Naive thymus-derived CD4-positive, alpha-beta T cell (primary cell): ENCODE data around the gene MEX3D. TPM values are rescaled to one million over a fixed set of nuclear protein-coding genes. Genes with fewer than 3 reads are reported as not detected.
A peak's percentile ranks its signal among the peaks of the same experiment; 100 is the strongest.

Experiments
- ATAC-seq: fragments of 150-1000 bp; cut with Tn5 transposase; 2 replicates; pipeline ENCODE4 v1.10.0; 2021; ENCODE audit warnings: mild to moderate bottlenecking, moderate library complexity
- CTCF ChIA-PET: fragments of 350-600 bp; sonication (Branson Sonifier 250); formaldehyde crosslinking; loops from one replicate; lab custom pipeline; 2021; ENCODE audit warnings: antibody characterized with exemption; lab: Charles Lee
- POLR2A ChIA-PET: fragments of 350-600 bp; sonication (Branson Sonifier 250); formaldehyde crosslinking; loops from one replicate; lab custom pipeline; 2021; ENCODE audit warnings: antibody characterized with exemption, inconsistent platforms; lab: Charles Lee
- DNase-seq, 9 donors: peaks; one replicate each; pipeline versions ENCODE4 v3.0.0 to v3.0.0-alpha.2; 2020 to 2022; ENCODE audit warnings: mixed read lengths in 1 of 9
- H3K27ac ChIP-seq: one replicate; pipeline ENCODE4 v1.7.0; 2013; ENCODE audit warnings: mild to moderate bottlenecking, low read depth, low read length, moderate library complexity
- H3K27me3 ChIP-seq, 2 donors: one replicate each; pipeline ENCODE4 v1.7.0; 2013; ENCODE audit warnings: low read length in 2 of 2, mild to moderate bottlenecking in 2 of 2, moderate library complexity in 2 of 2; ENCODE audit not compliant: control insufficient read depth in 2 of 2, insufficient read depth in 2 of 2
- H3K36me3 ChIP-seq, 3 experiments: 1 replicate in 2 of 3; 2 replicates in 1 of 3; pipeline ENCODE4 v1.7.0; 2013; ENCODE audit warnings: low read length in 3 of 3, mild to moderate bottlenecking in 3 of 3, moderate library complexity in 1 of 3; ENCODE audit not compliant: insufficient read depth in 3 of 3, control insufficient read depth in 2 of 3
- H3K4me1 ChIP-seq, 2 donors: one replicate each; pipeline ENCODE4 v1.7.0; 2013; ENCODE audit warnings: low read length in 2 of 2, mild to moderate bottlenecking in 2 of 2, moderate library complexity in 1 of 2; ENCODE audit not compliant: control insufficient read depth in 2 of 2, insufficient read depth in 2 of 2
- H3K4me3 ChIP-seq: 2 replicates; pipeline ENCODE4 v1.7.0; 2013; ENCODE audit warnings: mild to moderate bottlenecking, low read length
- H3K9me3 ChIP-seq, 3 experiments: 1 replicate in 2 of 3; 2 replicates in 1 of 3; pipeline ENCODE4 v1.7.0; 2013; ENCODE audit warnings: low read length in 3 of 3; ENCODE audit not compliant: control insufficient read depth in 2 of 3
- H3K27ac Mint-ChIP-seq, 9 donors: one replicate each; pipeline ENCODE4 v1.8.0; 2020 to 2022; ENCODE audit warnings: mixed read lengths in 9 of 9, mild to moderate bottlenecking in 8 of 9, moderate library complexity in 5 of 9, inconsistent platforms in 2 of 9
- H3K27me3 Mint-ChIP-seq, 5 donors: one replicate each; pipeline ENCODE4 v1.8.0; 2021 to 2022; ENCODE audit warnings: mixed read lengths in 5 of 5, mild to moderate bottlenecking in 1 of 5
- H3K36me3 Mint-ChIP-seq, 5 donors: one replicate each; pipeline ENCODE4 v1.8.0; 2020 to 2022; ENCODE audit warnings: mixed read lengths in 5 of 5, mild to moderate bottlenecking in 3 of 5, inconsistent platforms in 1 of 5
- H3K4me1 Mint-ChIP-seq, 7 donors: one replicate each; pipeline ENCODE4 v1.8.0; 2020 to 2022; ENCODE audit warnings: mixed read lengths in 7 of 7, mild to moderate bottlenecking in 3 of 7, inconsistent platforms in 1 of 7
- H3K4me3 Mint-ChIP-seq, 10 donors: one replicate each; pipeline ENCODE4 v1.8.0; 2020 to 2022; ENCODE audit warnings: mild to moderate bottlenecking in 10 of 10, mixed read lengths in 10 of 10, moderate library complexity in 6 of 10, inconsistent platforms in 2 of 10
- H3K9me3 Mint-ChIP-seq, 11 donors: one replicate each; pipeline ENCODE4 v1.8.0; 2020 to 2022; ENCODE audit warnings: mixed read lengths in 11 of 11, mild to moderate bottlenecking in 4 of 11, inconsistent platforms in 1 of 11, moderate library complexity in 1 of 11
- intact Hi-C, 2 donors: fragments of 100-400 bp; cut with micrococcal nuclease; formaldehyde crosslinking; loops; one replicate each; pipeline ENCODE4 v1.15.1; 2023
- polyA plus RNA-seq, 2 donors: library from polyadenylated mRNA; unstranded; fragments of 300-500 nt; fragmentation: Illumina TruSeq; gene quantifications; one replicate each; pipeline ENCODE4 v1.2.3, GENCODE V29; 2021
- total RNA-seq, 6 experiments: library from RNA in 5 of 6; stranded (reverse) in 5 of 6; gene quantifications; 1 replicate in 5 of 6; 2 replicates in 1 of 6; pipeline ENCODE4 v1.2.3 and lab custom pipeline; 2021 to 2026

The MEX3D gene
- total and polyA plus RNA-seq, 7 experiments from 2014 or later: 2.1 to 8.3 (median 2.3) TPM; not detected in 2

GRCh38 chr19:1577090-1577928 is 9.2 kb upstream of the MEX3D start:
- H3K4me1 Mint-ChIP-seq: peaks cover 0 to 5% (median 0%) of the 10 kb centered on the region in 7 donors
- H3K36me3 Mint-ChIP-seq: peaks cover 0 to 15% (median 4%) of the 10 kb centered on the region in 5 donors
- Histone ChIP-seq H3K36me3 (peaks cover 0 to 60% (median 4%) of the 10 kb centered on the region in 3 experiments), H3K27me3 (no peaks in the 10 kb centered on the region), H3K4me1 (no peaks in the 10 kb centered on the region), H3K4me3 (no peak overlapping the region), H3K9me3 (no peaks in the 10 kb centered on the region), H3K27ac (no peak overlapping the region)
- no peaks in the 10 kb centered on the region for H3K9me3 Mint-ChIP-seq
- H3K27me3 Mint-ChIP-seq: no peaks in the 10 kb centered on the region
- H3K4me3 Mint-ChIP-seq: no peak overlapping the region
- POLR2A ChIA-PET: interaction anchor here (1.5 kb wide), 1 partner anchor 13 kb away, joined by 3 read pairs; no protein-coding TSS in a partner anchor
- CTCF ChIA-PET: interaction anchor here (0.6 kb wide), 1 partner anchor 260 kb away, joined by 3 read pairs; no protein-coding TSS in a partner anchor
- no peak overlapping the region for H3K27ac Mint-ChIP-seq
- intact Hi-C loops: no loop called here
- ATAC-seq: no peak
- no peak for DNase-seq

DNA sequence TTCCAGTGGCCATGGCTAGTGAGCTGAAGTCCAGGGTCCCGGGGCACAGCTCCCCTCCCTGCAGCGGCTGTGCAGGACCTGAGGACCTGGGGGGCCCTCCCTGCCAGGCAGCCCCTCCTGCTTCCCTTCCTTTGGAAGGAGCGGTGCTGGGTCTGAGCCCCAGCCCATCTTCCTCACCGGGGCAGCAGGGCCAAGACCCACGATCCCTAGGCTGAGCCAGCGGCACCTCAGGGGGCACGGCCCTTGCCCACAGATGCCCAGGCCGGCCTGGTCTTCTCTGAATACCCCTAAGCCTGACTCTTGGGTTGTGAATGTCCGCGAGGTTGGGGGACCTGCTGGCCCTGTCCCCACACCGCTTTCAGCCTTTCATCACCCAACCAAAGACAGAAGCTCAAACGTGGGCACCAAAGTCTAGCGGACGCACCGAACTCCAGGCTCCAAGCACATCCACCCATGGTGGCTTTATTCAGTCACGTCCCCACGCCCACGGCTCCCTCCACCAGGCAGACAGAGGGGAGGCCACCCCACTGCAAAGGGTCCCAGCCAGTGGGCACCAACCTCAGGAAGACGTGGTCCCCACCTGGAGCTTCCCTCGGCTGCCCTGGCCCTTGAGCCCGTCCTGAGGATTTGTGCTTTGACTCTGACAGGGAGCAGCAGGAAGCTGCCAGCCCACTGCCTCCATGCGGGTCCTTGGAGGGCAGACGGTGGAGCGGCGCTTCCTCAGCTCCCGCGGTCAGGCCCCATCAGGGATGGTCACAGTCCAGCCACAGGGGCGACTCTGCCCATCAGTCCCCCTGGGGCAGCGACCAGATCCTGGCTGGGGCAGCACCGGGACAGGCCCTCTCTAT is 8.3 kb upstream of the MEX3D start:
- H3K27ac ChIP-seq: no peak overlapping the region
- no peak overlapping the region for H3K4me3 ChIP-seq
- no peaks in the 10 kb centered on the region for H3K27me3 ChIP-seq
- ATAC-seq: no peak
- intact Hi-C loops: no loop called here
- Mint-ChIP-seq H3K4me1 (peaks cover 0 to 5% (median 0%) of the 10 kb centered on the region in 7 donors), H3K4me3 (no peak overlapping the region), H3K27me3 (peaks cover 0 to under 1% (median 0%) of the 10 kb centered on the region in 5 donors), H3K36me3 (peaks cover 0 to 14% (median 4%) of the 10 kb centered on the region in 5 donors), H3K9me3 (no peaks in the 10 kb centered on the region), H3K27ac (peak overlapping the region in 2 of 9 donors; percentile 16 to 69)
- H3K36me3 ChIP-seq: peaks cover 0 to 51% (median 0%) of the 10 kb centered on the region in 3 experiments
- no peaks in the 10 kb centered on the region for H3K4me1 ChIP-seq
- H3K9me3 ChIP-seq: no peaks in the 10 kb centered on the region
- ChIA-PET CTCF (interaction anchor here (0.5 to 0.6 kb wide), 2 partner anchors 261 to 296 kb away, joined by 3 read pairs; no protein-coding TSS in a partner anchor), POLR2A (interaction anchor here (1.5 kb wide), 1 partner anchor 14 kb away, joined by 3 read pairs; no protein-coding TSS in a partner anchor)
- no peak for DNase-seq

- Mint-ChIP-seq H3K27me3 (peaks cover 0 to 7% (median 0%) of the 10 kb centered on the region in 5 donors), H3K4me3 (no peak overlapping the region), H3K27ac (peak overlapping the region in 3 of 9 donors; percentile 16 to 69 (median 38)), H3K4me1 (peaks cover 0 to 5% (median under 1%) of the 10 kb centered on the region in 7 donors), H3K9me3 (no peaks in the 10 kb centered on the region), H3K36me3 (peaks cover 0 to 10% (median 2%) of the 10 kb centered on the region in 5 donors)
- H3K27me3 ChIP-seq: no peaks in the 10 kb centered on the region
- ChIA-PET POLR2A (interaction anchor here (1.5 kb wide), 1 partner anchor 15 kb away, joined by 3 read pairs; no protein-coding TSS in a partner anchor), CTCF (interaction anchor here (0.5 kb wide), 1 partner anchor 295 kb away, joined by 3 read pairs; no protein-coding TSS in a partner anchor)
- H3K27ac ChIP-seq: no peak overlapping the region
- H3K4me3 ChIP-seq: no peak overlapping the region
- peaks cover 0 to 42% (median 0%) of the 10 kb centered on the region in 3 experiments for H3K36me3 ChIP-seq
- DNase-seq (no peak), ATAC-seq (no peak)
- no peaks in the 10 kb centered on the region for H3K9me3 ChIP-seq
- no peaks in the 10 kb centered on the region for H3K4me1 ChIP-seq
- intact Hi-C loops: no loop called here
Observed at GRCh38 chr19:1575323-1576241, 7.5 kb upstream of the MEX3D start.

DNA sequence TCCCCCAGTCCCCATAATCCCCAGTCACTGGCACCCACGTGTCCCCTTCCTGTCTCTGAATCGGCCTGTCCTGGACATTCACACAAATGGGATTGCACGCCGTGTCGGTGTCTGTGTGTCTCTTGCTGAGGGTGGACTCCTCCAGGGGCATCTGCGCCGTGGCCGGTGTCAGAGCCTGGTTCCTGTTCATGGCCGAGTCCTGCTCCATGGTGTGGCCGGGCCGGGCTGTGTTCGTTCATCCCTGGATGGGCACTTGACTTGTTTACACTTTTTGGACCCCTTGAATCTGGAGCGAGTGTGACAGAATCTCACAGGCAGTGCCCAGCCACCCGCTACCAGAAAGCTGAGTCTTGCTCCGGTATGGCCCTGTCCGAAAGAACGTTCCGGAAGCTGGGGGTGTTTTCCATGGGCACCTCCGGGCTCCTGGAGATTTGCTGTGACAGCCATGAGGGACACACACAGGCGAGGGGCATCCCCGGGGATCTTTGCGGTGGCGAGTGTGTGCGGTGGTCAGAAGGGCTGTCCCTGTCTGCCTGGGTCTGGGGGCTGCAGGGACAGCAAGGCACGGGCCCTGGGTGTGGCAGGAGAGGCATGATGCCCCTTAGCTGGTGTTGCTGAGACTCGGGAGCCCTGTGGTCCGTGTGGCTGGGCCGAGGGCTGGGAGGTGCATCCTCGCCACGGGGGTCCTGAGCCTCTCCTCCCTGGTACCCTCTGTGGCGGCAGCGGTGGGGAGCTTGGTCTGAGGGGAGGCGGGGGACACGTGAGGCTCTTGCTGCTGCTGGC is 6.4 kb upstream of the MEX3D start:
- CTCF ChIA-PET: no interaction called here

GRCh38 chr19:1572795-1573194 is 4.7 kb upstream of the MEX3D start:
- peaks cover 0 to 9% (median 4%) of the 10 kb centered on the region in 7 donors for H3K4me1 Mint-ChIP-seq
- ATAC-seq: no peak
- no peaks in the 10 kb centered on the region for H3K9me3 Mint-ChIP-seq
- DNase-seq: no peak
- ChIA-PET CTCF (no interaction called here), POLR2A (interaction anchor here (0.6 to 0.8 kb wide), 2 partner anchors 36 to 215 kb away, joined by 3 to 12 read pairs; no protein-coding TSS in a partner anchor)
- H3K27me3 ChIP-seq: no peaks in the 10 kb centered on the region
- no peaks in the 10 kb centered on the region for H3K9me3 ChIP-seq
- H3K4me3 Mint-ChIP-seq: no peak overlapping the region
- peaks cover 0 to 4% (median 0%) of the 10 kb centered on the region in 5 donors for H3K36me3 Mint-ChIP-seq
- peaks cover 0 to 19% (median 6%) of the 10 kb centered on the region in 5 donors for H3K27me3 Mint-ChIP-seq
- no peak overlapping the region for H3K27ac ChIP-seq
- no peak overlapping the region for H3K27ac Mint-ChIP-seq
- no peak overlapping the region for H3K4me3 ChIP-seq
- peaks cover 5 to 6% of the 10 kb centered on the region in 2 donors for H3K4me1 ChIP-seq
- intact Hi-C loops: no loop called here
- peaks cover 0 to 17% (median 0%) of the 10 kb centered on the region in 3 experiments for H3K36me3 ChIP-seq

More for the DNA sequence above, 6.4 kb upstream of the MEX3D start:
- no peaks in the 10 kb centered on the region for H3K4me1 ChIP-seq
- no peak overlapping the region for H3K4me3 ChIP-seq
- no peak for ATAC-seq
- POLR2A ChIA-PET: no interaction called here
- Mint-ChIP-seq H3K27ac (peak overlapping the region in 1 of 9 donors; percentile 20), H3K36me3 (peaks cover 0 to 4% (median 0%) of the 10 kb centered on the region in 5 donors), H3K4me3 (no peak overlapping the region), H3K9me3 (no peaks in the 10 kb centered on the region), H3K4me1 (peaks cover 0 to 9% (median 4%) of the 10 kb centered on the region in 7 donors), H3K27me3 (peaks cover 0 to 17% (median 6%) of the 10 kb centered on the region in 5 donors)
- intact Hi-C loops: no loop called here
- H3K9me3 ChIP-seq: no peaks in the 10 kb centered on the region
- H3K27me3 ChIP-seq: no peaks in the 10 kb centered on the region
- H3K27ac ChIP-seq: no peak overlapping the region
- peaks cover 0 to 32% (median 0%) of the 10 kb centered on the region in 3 experiments for H3K36me3 ChIP-seq
- no peak for DNase-seq
